Limb (tissue), 2 donors: ENCODE data around the gene CORIN.

Experiments
- DNase-seq, 2 donors: peaks; one replicate each; pipeline ENCODE4 v3.0.0-alpha.2; 2016; ENCODE audit errors: extremely low spot score in 2 of 2

CORIN gene

DNA sequence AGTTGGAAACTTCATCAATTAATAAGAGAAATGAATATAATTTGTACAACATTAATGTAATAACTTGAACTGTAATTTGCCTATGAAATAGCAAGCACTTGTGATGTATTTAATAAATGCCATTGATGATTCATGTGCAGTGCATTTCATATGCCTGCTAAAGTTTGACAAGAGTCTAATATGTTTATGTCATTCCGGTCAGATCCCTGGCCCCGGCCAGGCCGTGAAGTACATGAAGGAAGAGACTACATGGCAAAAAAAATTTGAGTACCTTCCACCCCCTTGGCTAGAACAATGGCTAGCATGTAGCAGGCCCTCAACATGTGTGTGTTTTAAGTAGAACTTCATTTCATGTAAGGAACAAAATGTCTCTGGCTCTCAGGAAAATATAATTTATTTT lies 191.5 kb downstream of the CORIN start:
- no peak for DNase-seq

DNA sequence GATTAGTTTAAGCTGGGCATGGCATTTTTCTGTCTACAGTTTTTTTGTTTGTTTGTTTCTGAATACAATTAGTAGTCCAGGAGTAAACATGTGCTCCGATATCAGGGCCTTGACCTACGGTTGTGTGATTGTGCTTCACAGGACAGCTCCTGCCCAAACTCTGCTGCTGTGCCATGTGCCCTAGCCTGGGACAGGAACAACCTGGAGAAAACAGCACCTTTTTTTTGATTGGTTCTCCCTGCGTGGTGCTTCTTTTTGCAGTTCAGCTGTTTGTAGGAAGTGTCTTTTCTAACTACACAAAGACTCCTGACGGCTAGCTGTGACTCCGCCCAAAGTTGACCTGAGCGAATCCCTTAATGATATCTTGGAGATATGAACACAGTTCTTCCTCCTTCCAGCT lies 194.0 kb downstream of the CORIN start:
- no peak for DNase-seq

DNA sequence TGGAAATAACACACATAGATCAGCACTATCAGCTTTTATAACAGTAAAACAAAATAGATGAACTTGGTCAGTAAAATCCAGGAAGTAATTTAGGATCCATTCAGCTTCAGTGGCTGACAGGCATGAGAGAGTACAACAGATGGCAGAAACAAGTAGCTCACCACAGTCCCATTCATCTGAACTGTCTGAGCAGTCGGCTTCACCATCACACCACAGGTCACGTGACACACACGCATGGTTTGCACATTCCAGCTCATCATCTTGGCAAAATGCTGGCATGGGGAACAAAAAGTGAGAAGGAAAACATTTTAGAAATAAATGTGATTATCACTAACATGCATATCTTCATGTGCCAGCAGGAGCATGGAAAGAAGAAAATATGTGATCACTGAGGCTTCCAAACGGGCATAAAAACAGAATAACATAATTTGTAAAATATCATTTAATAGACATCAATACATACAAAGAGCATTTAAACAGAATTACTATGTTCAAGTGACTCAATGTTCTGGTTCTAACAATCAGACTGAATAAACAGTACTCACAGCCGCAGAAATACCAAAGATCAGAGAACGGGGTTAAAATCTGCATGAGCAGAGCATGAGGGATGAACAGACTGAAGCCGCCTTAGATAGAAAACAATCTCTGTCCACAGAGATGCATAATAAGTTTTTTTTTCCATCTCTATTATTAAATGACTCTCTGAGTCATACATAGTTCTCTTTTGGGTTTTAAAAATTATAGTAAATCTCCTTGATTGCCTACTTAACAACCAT lies 194.7 kb downstream of the CORIN start:
- DNase-seq, result peak in 1 of 2 donors; percentile 58

DNA sequence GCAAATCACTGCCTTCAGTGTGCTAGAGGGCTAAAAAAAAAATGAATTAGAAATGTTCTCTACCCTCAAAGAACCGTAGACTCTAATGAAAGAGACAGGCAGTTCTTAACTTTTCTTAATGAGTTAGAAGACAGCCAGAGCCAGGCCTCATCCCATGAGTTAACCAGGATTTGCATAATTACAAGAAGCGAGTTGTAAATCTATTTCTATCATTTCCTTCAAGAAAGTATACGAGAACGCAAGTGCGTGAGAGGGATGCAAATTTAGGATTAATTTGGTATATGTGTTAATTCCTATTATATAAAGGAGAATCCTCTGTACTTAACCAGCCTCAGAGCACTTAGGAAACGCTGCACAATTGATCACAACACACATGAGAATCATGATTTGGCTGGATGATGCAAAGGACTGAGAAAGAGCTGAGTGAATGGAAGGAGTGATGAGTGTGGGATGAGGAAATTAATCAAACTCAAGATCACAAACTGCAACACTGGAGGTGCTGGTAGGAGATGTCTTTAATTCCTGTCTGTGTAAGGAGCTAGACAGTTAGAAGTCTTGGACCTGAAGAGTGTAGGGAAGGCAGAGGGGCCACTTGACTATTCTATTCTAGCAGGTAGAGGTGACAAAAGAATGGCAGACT lies 195.6 kb downstream of the CORIN start:
- no peak for DNase-seq

DNA sequence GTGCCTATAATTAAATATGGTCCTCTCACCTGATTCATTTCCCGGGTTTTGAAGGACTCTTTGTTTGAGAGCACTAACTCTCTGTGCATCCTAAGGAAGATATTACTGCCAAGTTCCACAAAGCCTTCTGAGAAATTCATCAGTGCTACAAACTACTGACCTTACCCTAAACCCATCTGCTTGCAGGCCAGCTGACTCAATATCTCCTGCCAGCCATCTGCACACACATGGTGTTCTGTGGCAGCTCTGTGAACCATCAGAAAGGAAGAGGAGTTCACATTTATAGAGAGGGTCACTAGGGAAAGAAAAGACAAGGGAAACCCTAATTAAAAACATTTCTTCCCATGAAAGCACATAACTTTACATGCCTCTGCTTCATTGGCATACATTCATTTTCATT lies 196.1 kb downstream of the CORIN start:
- DNase-seq, result no peak

DNA sequence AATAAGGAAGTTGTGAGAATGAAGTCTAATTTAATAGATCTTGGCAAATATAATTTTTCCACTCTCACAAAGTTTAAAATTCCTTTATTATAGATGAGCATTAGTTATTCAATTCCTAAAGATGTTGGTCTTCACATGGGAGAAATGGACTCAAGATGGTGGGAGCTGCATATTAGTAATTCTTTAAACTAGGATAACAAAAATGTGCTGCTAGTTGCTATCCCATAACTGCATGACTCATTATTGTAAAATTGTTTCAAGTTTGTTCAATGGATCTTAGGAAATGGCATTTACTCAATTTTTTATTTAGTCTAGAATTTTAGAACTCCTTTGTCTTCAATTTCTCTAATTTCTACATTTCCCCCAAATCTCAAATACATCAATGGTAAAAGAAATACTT lies 197.0 kb downstream of the CORIN start:
- DNase-seq, result no peak

DNA sequence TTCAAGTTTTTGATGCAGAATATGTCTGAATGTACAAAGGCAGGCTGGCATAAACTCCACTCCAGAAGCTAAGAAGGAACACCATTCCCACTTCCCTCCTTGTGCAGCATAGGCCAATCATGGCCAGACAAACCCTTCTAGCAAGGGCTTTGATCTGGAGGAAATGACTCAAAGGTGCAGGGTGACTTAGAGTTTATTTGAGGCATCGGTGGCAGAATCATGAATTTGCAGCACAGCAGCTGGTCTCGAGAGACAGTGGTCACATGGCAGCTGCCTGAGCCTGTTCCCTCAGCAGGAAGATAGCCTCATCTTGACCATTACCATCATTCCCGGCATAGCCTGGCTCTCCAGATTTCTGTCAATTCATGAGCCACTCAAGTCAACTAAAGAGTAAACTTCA lies 198.3 kb downstream of the CORIN start:
- DNase-seq, result no peak

DNA sequence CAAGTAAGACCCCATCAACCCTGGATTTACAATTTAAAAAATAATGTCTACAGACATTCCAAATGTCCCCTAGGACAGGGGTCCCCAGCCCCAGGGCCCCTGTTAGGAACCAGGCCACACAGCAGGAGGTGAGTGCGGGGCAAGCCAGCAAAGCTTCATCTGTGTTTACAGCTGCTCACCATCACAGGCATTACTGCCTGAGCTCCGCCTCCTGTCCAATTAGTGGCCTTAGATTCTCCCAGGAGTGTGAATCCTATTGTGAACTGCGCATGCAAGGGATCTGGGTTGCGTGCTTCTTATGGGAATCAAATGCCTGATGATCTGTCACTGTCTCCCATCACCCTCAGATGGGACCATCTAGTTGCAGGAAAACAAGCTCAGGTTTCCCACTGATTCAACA lies 206.7 kb downstream of the CORIN start:
- DNase-seq, result no peak

DNA sequence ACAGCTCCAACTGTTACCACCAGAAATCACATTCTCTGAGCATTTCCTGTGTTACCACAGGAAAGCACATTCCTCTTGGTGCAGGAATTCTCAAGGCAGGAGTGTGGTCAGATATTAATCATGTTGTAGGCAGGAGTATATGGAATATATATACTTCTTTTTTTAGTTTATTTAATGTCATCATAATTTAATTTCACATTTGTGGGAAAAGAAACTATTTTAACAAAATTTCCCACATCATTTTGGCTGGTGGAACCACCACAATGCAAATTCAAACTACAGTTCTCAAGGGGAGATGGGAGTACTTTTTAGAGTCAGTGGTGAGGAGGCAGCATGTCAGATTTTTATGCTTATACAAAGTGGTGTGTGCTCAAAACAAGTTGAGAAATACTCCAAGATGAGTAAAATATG lies 213.8 kb downstream of the CORIN start:
- DNase-seq, result no peak

DNA sequence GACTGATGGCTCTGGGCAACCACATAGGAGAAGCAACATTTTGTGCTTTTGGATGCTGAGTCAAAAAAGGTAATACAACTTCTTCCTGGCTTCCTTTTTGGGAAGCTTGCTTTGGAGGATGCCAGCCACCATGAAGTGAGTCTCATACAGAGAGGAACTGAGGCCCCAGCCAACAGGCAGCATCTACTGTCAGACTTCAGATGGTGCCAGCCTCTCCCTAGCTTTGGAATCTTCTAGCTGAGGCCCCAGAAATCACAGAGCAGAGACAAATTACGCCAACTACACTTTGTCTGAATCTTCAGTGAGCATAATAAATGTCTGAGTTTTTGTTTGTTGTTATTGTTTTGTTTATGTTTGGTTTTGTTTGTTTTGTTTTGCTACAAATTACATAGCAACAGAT lies 216.7 kb downstream of the CORIN start:
- DNase-seq, result no peak

DNA sequence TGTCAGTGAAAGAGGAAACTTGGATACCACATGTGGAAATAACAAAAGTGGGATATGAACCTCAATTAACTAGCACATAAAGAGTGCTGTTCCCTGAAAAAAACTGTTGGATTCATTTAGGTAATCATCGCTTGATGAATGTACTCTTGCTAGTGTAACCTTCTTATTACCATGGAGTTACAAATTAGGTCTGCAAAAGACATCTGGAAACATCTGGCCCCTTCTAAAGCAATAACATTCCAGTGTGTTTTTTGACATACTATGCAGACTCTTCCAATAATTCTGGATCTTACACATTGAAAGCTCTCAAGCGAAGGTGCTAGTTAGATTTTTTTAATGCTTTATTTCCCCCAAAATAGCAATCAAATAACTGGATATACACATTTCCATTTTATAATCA lies 218.2 kb downstream of the CORIN start:
- no peak for DNase-seq

DNA sequence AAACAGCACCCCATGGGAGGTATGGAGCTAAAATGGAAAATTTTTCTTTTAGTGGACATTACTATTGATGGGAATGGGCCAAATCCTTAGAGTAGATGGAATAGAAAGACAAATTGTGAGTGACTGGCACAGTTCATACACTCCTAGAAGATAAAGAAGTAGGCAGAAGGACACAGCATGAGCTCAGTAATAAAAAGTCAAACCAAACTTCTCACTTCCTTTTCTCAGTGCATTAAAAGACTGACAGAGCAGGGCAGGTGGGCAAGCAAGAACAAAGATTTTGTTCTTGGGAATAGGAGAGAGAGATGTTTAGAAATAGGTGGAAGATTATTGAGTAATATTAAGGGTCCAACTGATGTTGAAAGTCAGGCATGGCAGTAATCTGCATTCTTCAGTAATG lies 220.3 kb downstream of the CORIN start:
- no peak for DNase-seq

DNA sequence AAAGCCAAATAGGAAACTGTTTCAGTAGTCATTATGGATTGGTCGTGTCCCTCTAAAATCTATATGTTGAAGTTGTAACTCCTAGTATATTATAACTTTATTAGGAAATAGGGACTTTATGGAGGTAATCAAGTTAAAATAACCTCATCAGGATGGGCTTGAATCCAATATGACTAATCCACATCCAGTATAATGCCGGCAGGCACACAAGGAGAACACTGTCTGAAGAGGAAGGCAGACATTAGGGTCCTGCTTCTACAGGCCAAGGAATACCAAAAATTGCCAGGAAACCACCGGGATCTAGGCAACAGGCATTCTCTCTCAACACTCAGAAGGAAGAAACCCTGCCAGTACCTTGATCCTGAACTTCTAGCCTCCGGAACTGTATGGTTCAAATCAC lies 222.5 kb downstream of the CORIN start:
- DNase-seq, result no peak

DNA sequence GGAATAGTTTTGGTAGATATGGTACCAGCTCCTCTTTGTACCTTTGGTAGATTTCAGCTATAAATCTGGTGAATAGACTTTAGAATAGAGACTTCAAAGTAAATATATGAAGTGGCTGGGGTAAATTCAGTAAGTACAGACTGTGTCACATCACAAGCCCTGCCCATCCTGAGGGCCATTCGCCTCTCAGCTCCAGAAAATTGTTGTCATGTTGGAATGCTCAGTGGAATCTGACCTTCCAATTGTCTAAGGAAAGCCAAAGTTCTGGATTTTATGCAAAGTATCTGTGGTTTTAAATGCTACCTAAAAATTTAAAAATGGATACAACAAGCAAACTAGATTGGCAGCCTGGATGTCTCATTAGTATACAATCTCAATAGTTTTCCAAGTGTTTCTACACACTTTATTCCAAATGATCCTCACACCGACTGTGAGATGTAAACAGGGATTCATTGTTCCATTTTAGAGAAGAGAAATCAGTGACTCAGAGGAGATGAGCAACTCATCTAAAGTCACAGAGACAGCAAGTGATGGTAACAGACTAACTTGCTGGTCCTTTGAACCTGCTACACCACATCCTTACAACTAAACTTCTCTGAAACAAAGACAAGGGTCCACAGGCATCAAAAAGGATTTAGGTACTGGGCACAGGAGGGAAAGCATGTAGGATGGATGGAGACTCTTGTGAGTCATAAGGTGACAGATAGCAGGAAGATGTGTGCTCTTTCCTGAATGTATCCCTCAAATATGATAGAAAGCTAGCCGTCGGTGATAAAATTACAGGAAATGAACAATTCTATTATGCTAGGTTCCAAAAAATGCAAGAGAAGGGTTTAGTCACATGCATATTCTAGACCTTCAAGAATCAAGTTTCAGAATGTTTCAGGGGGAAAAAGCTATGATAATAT lies 225.5 kb downstream of the CORIN start:
- DNase-seq, result no peak

DNA sequence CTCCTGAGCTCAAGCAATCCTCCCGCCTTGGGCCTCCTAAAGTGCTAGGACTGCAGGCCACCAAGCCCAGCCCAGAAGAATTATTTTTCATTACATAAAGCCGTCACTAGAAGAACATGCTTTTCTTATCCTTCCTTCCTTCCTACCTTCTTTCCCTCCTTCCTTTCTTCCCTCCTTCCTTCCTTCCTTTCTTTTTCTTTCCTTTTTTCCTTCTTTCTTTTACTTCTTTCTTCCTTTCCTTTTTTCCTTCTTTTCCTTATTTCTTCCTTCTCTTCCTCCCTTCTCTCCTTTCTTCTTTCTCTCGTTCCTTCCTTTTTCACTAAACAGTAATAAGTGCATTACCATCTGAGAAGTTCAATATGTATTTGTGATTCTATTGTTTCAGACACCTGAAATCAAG lies 231.4 kb downstream of the CORIN start:
- DNase-seq, result no peak

DNA sequence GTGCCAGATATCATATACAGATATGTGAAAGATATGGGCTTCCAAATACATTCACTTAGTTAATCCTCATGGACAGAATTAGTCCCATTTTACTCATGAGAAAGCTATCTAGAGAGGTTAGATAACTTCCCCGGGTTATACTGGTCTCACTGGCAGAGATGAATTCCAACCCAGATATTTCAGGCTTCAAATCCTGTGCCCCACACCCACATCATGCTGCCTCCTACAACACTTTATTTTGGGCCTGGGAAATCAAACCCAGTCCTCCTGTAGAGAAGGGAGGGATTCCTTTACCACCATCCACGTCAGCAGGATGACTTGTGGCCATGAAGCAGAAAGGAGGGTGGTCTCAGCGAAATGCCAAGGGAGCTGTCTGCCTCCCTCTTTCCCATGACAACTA lies 239.0 kb downstream of the CORIN start:
- DNase-seq, result no peak

DNA sequence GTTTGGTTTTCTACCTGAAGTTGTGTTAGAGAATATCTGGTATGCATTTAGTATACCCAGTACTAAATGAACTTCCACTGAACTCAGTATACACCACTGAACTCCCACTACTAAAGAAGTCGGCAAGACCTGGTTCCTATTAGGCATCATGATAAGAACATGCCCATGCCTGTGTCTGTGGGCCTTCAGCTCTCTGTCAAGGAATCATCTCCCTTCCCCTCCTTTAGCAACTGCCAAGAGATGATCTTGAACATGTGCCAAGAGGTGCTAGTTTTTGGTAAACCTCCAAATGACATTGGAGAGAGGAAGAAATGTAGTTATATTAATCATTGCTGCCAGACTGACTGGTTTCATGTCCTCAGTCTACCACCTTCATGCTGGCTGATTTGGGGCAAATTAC lies 239.5 kb downstream of the CORIN start:
- DNase-seq, result no peak

DNA sequence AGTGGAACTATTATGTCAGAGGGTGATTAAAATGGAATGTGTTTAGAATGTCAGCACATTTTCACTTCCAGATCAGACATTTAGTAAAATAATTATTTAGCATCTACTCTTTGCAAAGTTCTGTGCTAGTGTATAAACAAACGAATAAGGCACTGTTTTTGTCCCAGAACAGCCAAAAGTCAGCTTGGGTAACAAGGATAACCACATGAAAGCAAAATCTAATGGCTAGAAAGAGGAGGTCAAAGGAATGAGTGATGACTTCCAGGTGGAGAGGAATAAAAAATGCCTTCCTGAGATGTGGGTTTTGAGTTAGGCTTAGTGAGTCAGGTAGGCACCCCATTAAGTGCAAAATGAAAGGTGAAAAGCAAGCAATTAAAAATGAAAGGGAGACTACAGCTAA lies 240.2 kb downstream of the CORIN start:
- no peak for DNase-seq

DNA sequence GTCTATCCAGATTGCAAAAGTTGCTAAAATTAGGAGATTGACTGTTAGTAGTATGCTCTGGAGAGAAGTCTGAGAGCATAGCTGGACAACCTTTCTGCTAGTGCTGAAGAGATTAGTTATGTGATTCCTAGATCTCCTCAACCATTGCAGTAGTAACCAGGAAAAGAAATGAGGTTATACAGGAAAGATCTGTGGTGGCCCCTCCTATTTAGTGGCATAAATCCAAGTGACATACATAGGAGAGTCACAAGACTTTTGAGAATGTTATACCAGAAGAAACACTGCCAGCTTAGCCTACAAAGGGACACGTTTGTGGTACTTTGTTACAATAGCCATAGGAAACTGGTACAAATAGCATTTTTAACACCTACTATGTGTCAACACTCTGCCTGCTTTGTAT lies 247.5 kb downstream of the CORIN start:
- no peak for DNase-seq

DNA sequence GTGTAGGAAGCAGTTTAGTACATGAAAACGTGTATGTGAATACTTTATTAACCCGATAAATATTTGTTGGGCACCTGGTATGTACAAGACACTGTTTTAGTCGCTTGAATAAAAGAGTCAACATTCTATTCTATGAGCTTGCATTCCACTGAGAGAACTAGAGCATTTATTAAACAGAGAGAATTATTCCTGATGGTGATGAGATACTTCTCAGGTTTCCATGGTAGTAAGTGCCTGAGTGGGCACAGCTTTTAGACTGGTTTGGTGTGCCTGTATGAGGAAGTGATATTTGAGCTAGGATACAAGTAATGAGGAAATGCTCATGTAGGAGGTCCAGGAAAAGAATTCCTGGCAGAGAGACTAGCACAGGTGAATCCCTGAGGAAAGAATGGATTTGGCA lies 258.6 kb downstream of the CORIN start:
- DNase-seq, result no peak

DNA sequence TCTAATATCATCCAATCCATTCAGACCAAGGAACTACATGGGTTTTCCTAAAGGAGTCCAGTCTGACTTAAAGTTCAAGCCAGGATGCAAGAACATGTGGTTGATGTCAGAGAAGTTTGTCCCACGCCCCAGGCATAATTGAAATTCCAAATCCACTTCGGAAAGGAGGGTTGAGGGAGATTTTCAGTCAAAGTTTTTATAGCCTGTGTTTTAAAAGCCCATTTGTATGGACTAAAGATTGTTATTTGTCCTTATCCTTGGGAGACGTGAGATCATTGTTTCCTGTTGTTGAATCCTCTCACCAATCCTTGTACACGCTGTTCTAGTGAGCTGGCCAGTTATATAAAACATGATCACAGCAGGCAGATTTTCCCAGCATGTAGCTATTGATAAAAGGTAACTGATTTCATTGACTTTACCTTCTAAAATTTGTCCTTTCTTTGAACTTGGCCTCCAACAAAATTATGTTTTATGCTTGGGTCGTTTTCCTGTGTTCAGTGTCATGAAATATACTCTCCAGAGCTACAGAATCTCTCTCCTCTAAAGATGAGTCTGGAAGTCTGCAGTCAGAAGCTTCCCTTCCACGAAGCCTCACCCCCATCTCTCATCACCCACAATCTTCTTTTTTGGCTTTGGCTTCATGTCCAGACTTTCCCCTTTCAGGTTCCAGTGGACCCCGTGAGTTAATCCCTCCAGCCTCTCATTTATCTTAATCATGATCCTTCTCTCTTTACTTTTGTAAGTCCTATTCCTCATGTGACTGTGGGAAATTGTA lies 259.9 kb downstream of the CORIN start:
- DNase-seq, result no peak

DNA sequence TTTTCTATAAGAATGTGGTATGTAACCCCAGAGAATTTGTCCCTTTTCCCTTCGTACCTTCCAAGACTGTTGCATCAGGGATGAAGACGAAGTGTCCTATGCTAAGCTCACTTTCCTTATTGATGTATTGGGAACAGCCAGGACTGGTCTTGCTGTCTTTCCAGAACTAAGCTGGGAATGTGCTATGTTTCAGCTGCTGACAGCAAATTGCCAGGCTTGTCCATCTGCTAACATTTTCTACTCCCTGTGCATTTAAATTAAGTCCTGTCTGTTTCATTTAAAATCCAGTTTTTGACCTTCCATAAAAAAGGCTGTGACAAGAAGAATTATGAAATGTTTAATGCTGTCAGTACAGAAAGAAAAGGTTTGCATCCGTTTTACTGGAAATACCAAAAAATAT lies 264.9 kb downstream of the CORIN start:
- no peak for DNase-seq
